NCI-H774 (cell line): ENCODE results near the gene MEF2A.
"Not testable (repeated sequence)": the region's sequence is repeated elsewhere in the genome, so short reads cannot be mapped to it uniquely, and the experiment has no call there.

ENCODE experiments used
- DNase-seq: peaks from one replicate; lab custom pipeline; 2025; lab: John Stamatoyannopoulos, UW

MEF2A gene

GRCh38 chr15:99731336-99732123, 165.7 kb downstream of the MEF2A start:
- no peak for DNase-seq

- no peak for DNase-seq
Observed at GRCh38 chr15:99732124-99732750, 166.5 kb downstream of the MEF2A start.

GRCh38 chr15:99732751-99733267, 167.0 kb downstream of the MEF2A start:
- no peak for DNase-seq

GRCh38 chr15:99733268-99734039, 167.7 kb downstream of the MEF2A start, which contains the start of gene LYSMD4:
Gene LYSMD4, minus strand, starts transcription at chr15:99733437. Its CDS starts 1,438 bp downstream, at chr15:99731999.
- peak; percentile 91 for DNase-seq

- DNase-seq, result not testable (repeated sequence)
Observed at GRCh38 chr15:99734040-99734291, 168.2 kb downstream of the MEF2A start.

- DNase-seq, result no peak
Observed at GRCh38 chr15:99734575-99734974, 168.8 kb downstream of the MEF2A start.

- DNase-seq, result no peak
Observed at GRCh38 chr15:99735868-99736267, 170.1 kb downstream of the MEF2A start.

- DNase-seq, result no peak
Observed at GRCh38 chr15:99736702-99737101, 170.9 kb downstream of the MEF2A start.

GRCh38 chr15:99738021-99738847, 172.4 kb downstream of the MEF2A start:
- DNase-seq, result no peak

GRCh38 chr15:99741835-99742234, 176.1 kb downstream of the MEF2A start:
- DNase-seq, result no peak

GRCh38 chr15:99744142-99744541, 178.4 kb downstream of the MEF2A start:
- DNase-seq, result no peak

GRCh38 chr15:99745370-99746086, 179.7 kb downstream of the MEF2A start:
- DNase-seq, result no peak

- DNase-seq, result no peak
Observed at GRCh38 chr15:99749386-99749785, 183.6 kb downstream of the MEF2A start.

- DNase-seq, result not testable (repeated sequence)
Observed at GRCh38 chr15:99750326-99750725, 184.5 kb downstream of the MEF2A start.

- no peak for DNase-seq
Observed at GRCh38 chr15:99752556-99752955, 186.8 kb downstream of the MEF2A start.

- DNase-seq, result no peak
Observed at GRCh38 chr15:99753066-99753465, 187.3 kb downstream of the MEF2A start.

GRCh38 chr15:99755692-99756409, 190.1 kb downstream of the MEF2A start:
- DNase-seq, result peak; percentile 58

- no peak for DNase-seq
Observed at GRCh38 chr15:99762288-99762687, 196.5 kb downstream of the MEF2A start.

GRCh38 chr15:99763827-99764226, 198.0 kb downstream of the MEF2A start:
- no peak for DNase-seq

- no peak for DNase-seq
Observed at GRCh38 chr15:99764522-99764921, 198.7 kb downstream of the MEF2A start.
